Adrenal gland (tissue), 12 donors: ENCODE data around the gene PHC2. TPM values are rescaled to one million over a fixed set of nuclear protein-coding genes. Genes with fewer than 3 reads are reported as not detected.
A peak's percentile ranks its signal among the peaks of the same experiment; 100 is the strongest.

Experiments
- DNase-seq, 7 donors: peaks; one replicate each; pipeline ENCODE4 v3.0.0-alpha.2; 2019 to 2020
- H3K27ac ChIP-seq, 5 donors: fragments of 200-600 bp; sonication (generic) in 4 of 5; 1 replicate in 3 of 5; 2 replicates in 2 of 5; pipeline versions ENCODE4 v1.5.1 to v1.8.0; 2016 to 2020; ENCODE audit warnings: mild to moderate bottlenecking in 1 of 5
- H3K27me3 ChIP-seq: fragments of 200-600 bp; 2 replicates; pipeline ENCODE4 v1.8.0; 2021
- H3K36me3 ChIP-seq, 2 donors: fragments of 200-600 bp; replicated peaks in 1 of 2; 1 replicate in 1 of 2; 2 replicates in 1 of 2; pipeline versions ENCODE4 v1.5.1 to v1.8.0; 2018 to 2022
- H3K4me1 ChIP-seq, 2 donors: fragments of 200-600 bp; replicated peaks in 1 of 2; 1 replicate in 1 of 2; 2 replicates in 1 of 2; pipeline versions ENCODE4 v1.5.1 to v1.8.0; 2018 to 2021
- H3K4me3 ChIP-seq, 4 donors: fragments of 200-600 bp; sonication (generic) in 3 of 4; one replicate each; pipeline ENCODE4 v1.5.1; 2016 to 2018
- H3K9me3 ChIP-seq, 3 donors: fragments of 200-600 bp; sonication (generic) in 1 of 3; replicated peaks in 1 of 3; 1 replicate in 2 of 3; 2 replicates in 1 of 3; pipeline versions ENCODE4 v1.5.1 to v1.8.0; 2016 to 2021
- POLR2A ChIP-seq, 2 donors: fragments of 450-650 bp; IDR thresholded peaks; one replicate each; pipeline ENCODE4 v1.6.1; 2017; ENCODE audit warnings: antibody characterized with exemption in 2 of 2, mild to moderate bottlenecking in 2 of 2, moderate library complexity in 1 of 2
- WGBS, 4 donors: extraction: QIAGEN DNeasy Blood & Tissue Kit in 2 of 4; methylation state at CpG; one replicate each; pipeline versions ENCODE4 v1.1.5 to v1.1.7; 2013 to 2017; 5-methylcytosine and 5-hydroxymethylcytosine counted together
- intact Hi-C, 2 donors: fragments of 100-400 bp; cut with DNase I; formaldehyde crosslinking; loops; one replicate each; pipeline versions ENCODE4 v1.14.1 to v1.15.0; 2022 to 2023
- polyA plus RNA-seq, 3 donors: library from polyadenylated mRNA; stranded (reverse); fragments of 200-250 nt in 2 of 3; fragments of 350-450 nt in 1 of 3; fragmentation: Illumina TruSeq in 1 of 3; extraction: RNeasy Lipid Tissue Mini Kit (QIAGEN cat#74804) in 1 of 3; gene quantifications; one replicate each; pipeline ENCODE4 v1.2.3, GENCODE V29; 2013 to 2014
- total RNA-seq, 9 donors: library from RNA; depleted of rRNA in 4 of 9; stranded (reverse); fragments of >200 nt in 4 of 9; fragments of 120-200 nt in 1 of 9; fragmentation: NEBNext Ultra II Directional in 1 of 9; extraction: Animal tissue kit (Norgen Biotek cat#: 25700) in 1 of 9; gene quantifications; one replicate each; pipeline versions ENCODE4 v1.1.0 to v1.2.4, GENCODE V29; 2013 to 2023
- TF ChIP-seq, protein P1 (sequence below), 6 experiments: fragments of 450-650 bp in 4 of 6; fragments of 200-600 bp in 2 of 6; sonication (generic) in 1 of 6; IDR thresholded peaks; 1 replicate in 5 of 6; 2 replicates in 1 of 6; pipeline versions ENCODE4 v1.5.1 to v1.8.0; 2016 to 2021; ENCODE audit warnings: antibody characterized with exemption in 6 of 6, mild to moderate bottlenecking in 2 of 6, moderate library complexity in 1 of 6
- donor health status: healthy with polysubstance abuse.
- donor health status: Bipolar disorder and iron deficiency.
- donor health status: DM: yes; HTN: yes; CAD: no.
- donor health status: DM: no; HTN: no; CAD: no.
- donor health status: DM: no; HTN: no; CAD: no.
- donor health status: DM: yes; HTN: yes; CAD: no.

Gene PHC2
- total and polyA plus RNA-seq, 12 donors: 24.9 to 164 (median 112) TPM

DNA sequence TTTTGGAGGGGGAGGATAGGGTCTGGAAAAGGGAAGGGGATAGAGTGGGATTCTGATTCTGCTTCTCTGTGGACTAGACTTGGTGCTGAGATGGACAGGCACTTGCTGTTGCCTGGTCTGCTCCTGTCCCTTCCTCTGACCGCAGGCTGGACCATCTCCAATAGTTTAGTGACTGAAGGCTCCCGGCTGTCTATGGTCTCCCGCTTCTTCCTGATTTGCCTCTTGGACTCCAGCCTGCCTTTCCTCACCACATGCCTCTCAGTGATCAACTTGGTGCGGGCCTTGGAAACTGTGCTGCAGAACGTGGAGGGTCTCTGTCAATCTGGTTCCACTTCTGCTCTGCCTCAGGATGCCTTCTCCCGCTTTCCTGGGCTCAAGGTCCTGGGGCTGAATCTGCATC is 35.3 kb upstream of the PHC2 start:
- H3K4me1 ChIP-seq: peaks cover 0 to 19% of the 10 kb centered on the region in 2 donors
- intact Hi-C loops: loop anchor here (5.0 kb wide), 3 partner anchors 94 to 169 kb away; no protein-coding TSS in a partner anchor
- WGBS, 4 donors: 60 to 75% (median 62%) methylated on average over 4 to 6 of the region's 6 CpGs
- H3K36me3 ChIP-seq: no peaks in the 10 kb centered on the region
- peak in 5 of 7 donors; percentile 50 to 73 (median 56) for DNase-seq
- no peaks in the 10 kb centered on the region for H3K27me3 ChIP-seq
- no peak overlapping the region for H3K4me3 ChIP-seq
- TF ChIP-seq, protein P1, sequence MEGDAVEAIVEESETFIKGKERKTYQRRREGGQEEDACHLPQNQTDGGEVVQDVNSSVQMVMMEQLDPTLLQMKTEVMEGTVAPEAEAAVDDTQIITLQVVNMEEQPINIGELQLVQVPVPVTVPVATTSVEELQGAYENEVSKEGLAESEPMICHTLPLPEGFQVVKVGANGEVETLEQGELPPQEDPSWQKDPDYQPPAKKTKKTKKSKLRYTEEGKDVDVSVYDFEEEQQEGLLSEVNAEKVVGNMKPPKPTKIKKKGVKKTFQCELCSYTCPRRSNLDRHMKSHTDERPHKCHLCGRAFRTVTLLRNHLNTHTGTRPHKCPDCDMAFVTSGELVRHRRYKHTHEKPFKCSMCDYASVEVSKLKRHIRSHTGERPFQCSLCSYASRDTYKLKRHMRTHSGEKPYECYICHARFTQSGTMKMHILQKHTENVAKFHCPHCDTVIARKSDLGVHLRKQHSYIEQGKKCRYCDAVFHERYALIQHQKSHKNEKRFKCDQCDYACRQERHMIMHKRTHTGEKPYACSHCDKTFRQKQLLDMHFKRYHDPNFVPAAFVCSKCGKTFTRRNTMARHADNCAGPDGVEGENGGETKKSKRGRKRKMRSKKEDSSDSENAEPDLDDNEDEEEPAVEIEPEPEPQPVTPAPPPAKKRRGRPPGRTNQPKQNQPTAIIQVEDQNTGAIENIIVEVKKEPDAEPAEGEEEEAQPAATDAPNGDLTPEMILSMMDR (IDR thresholded peaks at IDR 0.05): no peak
- TF ChIP-seq POLR2A (IDR thresholded peaks at IDR 0.05): no peak
- no peaks in the 10 kb centered on the region for H3K9me3 ChIP-seq
- no peak overlapping the region for H3K27ac ChIP-seq

GRCh38 chr1:33465316-33465715 is 34.4 kb upstream of the PHC2 start:
- no peaks in the 10 kb centered on the region for H3K27me3 ChIP-seq
- H3K36me3 ChIP-seq: no peaks in the 10 kb centered on the region
- no peaks in the 10 kb centered on the region for H3K9me3 ChIP-seq
- DNase-seq: no peak
- WGBS, 4 donors: 86 to 91% (median 87%) methylated on average over 2 of the region's 2 CpGs
- TF ChIP-seq, protein P1 (IDR thresholded peaks at IDR 0.05): no peak
- TF ChIP-seq POLR2A (IDR thresholded peaks at IDR 0.05): no peak
- intact Hi-C loops: loop anchor here (5.0 kb wide), 3 partner anchors 93 to 168 kb away; no protein-coding TSS in a partner anchor
- peaks cover 0 to 16% of the 10 kb centered on the region in 2 donors for H3K4me1 ChIP-seq
- no peak overlapping the region for H3K4me3 ChIP-seq
- no peak overlapping the region for H3K27ac ChIP-seq

GRCh38 chr1:33464552-33464951 is 33.7 kb upstream of the PHC2 start:
- H3K27me3 ChIP-seq: no peaks in the 10 kb centered on the region
- 94 to 99% (median 96%) methylated on average over 3 of the region's 3 CpGs for WGBS, 4 donors
- H3K9me3 ChIP-seq: no peaks in the 10 kb centered on the region
- no peak for TF ChIP-seq POLR2A (IDR thresholded peaks at IDR 0.05)
- TF ChIP-seq, protein P1 (IDR thresholded peaks at IDR 0.05): no peak
- intact Hi-C loops: no loop called here
- H3K36me3 ChIP-seq: no peaks in the 10 kb centered on the region
- peaks cover 0 to 18% of the 10 kb centered on the region in 2 donors for H3K4me1 ChIP-seq
- DNase-seq: no peak
- H3K27ac ChIP-seq: no peak overlapping the region
- no peak overlapping the region for H3K4me3 ChIP-seq

- no peak overlapping the region for H3K4me3 ChIP-seq
- peaks cover 0 to 28% of the 10 kb centered on the region in 2 donors for H3K4me1 ChIP-seq
- intact Hi-C loops: no loop called here
Measured at GRCh38 chr1:33462405-33463164, 31.7 kb upstream of the PHC2 start.

More at GRCh38 chr1:33462405-33463164, 31.7 kb upstream of the PHC2 start:
- Histone ChIP-seq H3K9me3 (no peaks in the 10 kb centered on the region), H3K27ac (no peak overlapping the region), H3K27me3 (no peaks in the 10 kb centered on the region), H3K36me3 (no peaks in the 10 kb centered on the region)
- no peak for TF ChIP-seq POLR2A (IDR thresholded peaks at IDR 0.05)
- TF ChIP-seq, protein P1 (IDR thresholded peaks at IDR 0.05): no peak
- WGBS, 4 donors: 81 to 93% (median 88%) methylated on average over 8 of the region's 8 CpGs
- DNase-seq: no peak
